ENCODE data around the gene ZDHHC24. TPM values are rescaled to one million over a fixed set of nuclear protein-coding genes. Genes with fewer than 3 reads are reported as not detected.

The ZDHHC24 gene
- total and polyA plus RNA-seq, 2 experiments from 2014 or later, result 5.6 to 13.1 TPM

Other genes starting within 250 kb of the ZDHHC24 start
- gene CD248, start 229.0 kb downstream of the ZDHHC24 start, total RNA-seq (2014; rRNA removed; shearing (Covaris generic)), result 2.0 and 3.8 TPM in 2 replicates
- 2.4 and 2.7 TPM in 2 replicates for gene CD248, start 229.0 kb downstream of the ZDHHC24 start, polyA plus RNA-seq (2016; fragmentation: Nextera tagmentation; extraction: Ambion mirVana)
- 3.7 and 8.2 TPM in 2 replicates for gene RIN1, start 209.6 kb downstream of the ZDHHC24 start, total RNA-seq (2014; rRNA removed; shearing (Covaris generic))
- 1.9 and 2.5 TPM in 2 replicates for gene RIN1, start 209.6 kb downstream of the ZDHHC24 start, polyA plus RNA-seq (2016; fragmentation: Nextera tagmentation; extraction: Ambion mirVana)
- gene BRMS1, start 200.9 kb downstream of the ZDHHC24 start, total RNA-seq (2014; rRNA removed; shearing (Covaris generic)), result 53.6 and 59.1 TPM in 2 replicates
- 61.7 and 62.2 TPM in 2 replicates for gene BRMS1, start 200.9 kb downstream of the ZDHHC24 start, polyA plus RNA-seq (2016; fragmentation: Nextera tagmentation; extraction: Ambion mirVana)
- 41.9 TPM in 2 replicates for gene B4GAT1, start 198.4 kb downstream of the ZDHHC24 start, total RNA-seq (2014; rRNA removed; shearing (Covaris generic))
- 23.5 and 26.7 TPM in 2 replicates for gene B4GAT1, start 198.4 kb downstream of the ZDHHC24 start, polyA plus RNA-seq (2016; fragmentation: Nextera tagmentation; extraction: Ambion mirVana)
- 26.3 and 31.1 TPM in 2 replicates for gene SLC29A2, start 174.3 kb downstream of the ZDHHC24 start, total RNA-seq (2014; rRNA removed; shearing (Covaris generic))
- gene SLC29A2, start 174.3 kb downstream of the ZDHHC24 start, polyA plus RNA-seq (2016; fragmentation: Nextera tagmentation; extraction: Ambion mirVana), result 26.0 TPM in 2 replicates
- gene NPAS4, start 125.0 kb downstream of the ZDHHC24 start, total RNA-seq (2014; rRNA removed; shearing (Covaris generic)), result 0.35 and 0.97 TPM in 2 replicates
- 0.66 and 0.71 TPM in 2 replicates for gene NPAS4, start 125.0 kb downstream of the ZDHHC24 start, polyA plus RNA-seq (2016; fragmentation: Nextera tagmentation; extraction: Ambion mirVana)
- gene MRPL11, start 107.2 kb downstream of the ZDHHC24 start, total RNA-seq (2014; rRNA removed; shearing (Covaris generic)), result 139 and 234 TPM in 2 replicates
- 236 and 237 TPM in 2 replicates for gene MRPL11, start 107.2 kb downstream of the ZDHHC24 start, polyA plus RNA-seq (2016; fragmentation: Nextera tagmentation; extraction: Ambion mirVana)
- 8.5 and 9.1 TPM in 2 replicates for gene PELI3, start 79.1 kb downstream of the ZDHHC24 start, total RNA-seq (2014; rRNA removed; shearing (Covaris generic))
- gene PELI3, start 79.1 kb downstream of the ZDHHC24 start, polyA plus RNA-seq (2016; fragmentation: Nextera tagmentation; extraction: Ambion mirVana), result 2.2 and 2.8 TPM in 2 replicates
- 85.9 and 101 TPM in 2 replicates for gene DPP3, start 65.6 kb downstream of the ZDHHC24 start, total RNA-seq (2014; rRNA removed; shearing (Covaris generic))
- gene DPP3, start 65.6 kb downstream of the ZDHHC24 start, polyA plus RNA-seq (2016; fragmentation: Nextera tagmentation; extraction: Ambion mirVana), result 22.2 and 22.7 TPM in 2 replicates
- gene BBS1, start 35.4 kb downstream of the ZDHHC24 start, total RNA-seq (2014; rRNA removed; shearing (Covaris generic)), result 27.8 and 41.3 TPM in 2 replicates
- gene BBS1, start 35.4 kb downstream of the ZDHHC24 start, polyA plus RNA-seq (2016; fragmentation: Nextera tagmentation; extraction: Ambion mirVana), result 8.7 and 11.6 TPM in 2 replicates
- gene ACTN3, start 855 bp upstream of the ZDHHC24 start, total RNA-seq (2014; rRNA removed; shearing (Covaris generic)), result 3.8 and 6.3 TPM in 2 replicates
- 6.0 and 7.3 TPM in 2 replicates for gene ACTN3, start 855 bp upstream of the ZDHHC24 start, polyA plus RNA-seq (2016; fragmentation: Nextera tagmentation; extraction: Ambion mirVana)
- 39.9 and 51.1 TPM in 2 replicates for gene CTSF, start 22.6 kb upstream of the ZDHHC24 start, total RNA-seq (2014; rRNA removed; shearing (Covaris generic))
- gene CTSF, start 22.6 kb upstream of the ZDHHC24 start, polyA plus RNA-seq (2016; fragmentation: Nextera tagmentation; extraction: Ambion mirVana), result 20.4 and 21.6 TPM in 2 replicates
- gene CCDC87, start 47.0 kb upstream of the ZDHHC24 start, total RNA-seq (2014; rRNA removed; shearing (Covaris generic)), result 0.74 and 1.2 TPM in 2 replicates
- gene CCDC87, start 47.0 kb upstream of the ZDHHC24 start, polyA plus RNA-seq (2016; fragmentation: Nextera tagmentation; extraction: Ambion mirVana), result 0.12 and 0.39 TPM in 2 replicates
- 36.1 and 39.1 TPM in 2 replicates for gene CCS, start 47.1 kb upstream of the ZDHHC24 start, total RNA-seq (2014; rRNA removed; shearing (Covaris generic))
- 53.2 and 60.7 TPM in 2 replicates for gene CCS, start 47.1 kb upstream of the ZDHHC24 start, polyA plus RNA-seq (2016; fragmentation: Nextera tagmentation; extraction: Ambion mirVana)
- 83.1 and 83.5 TPM in 2 replicates for gene RBM14, start 70.6 kb upstream of the ZDHHC24 start, total RNA-seq (2014; rRNA removed; shearing (Covaris generic))
- 39.7 and 45.4 TPM in 2 replicates for gene RBM14, start 70.6 kb upstream of the ZDHHC24 start, polyA plus RNA-seq (2016; fragmentation: Nextera tagmentation; extraction: Ambion mirVana)
- gene RBM4, start 92.7 kb upstream of the ZDHHC24 start, total RNA-seq (2014; rRNA removed; shearing (Covaris generic)), result 133 and 147 TPM in 2 replicates
- 122 and 146 TPM in 2 replicates for gene RBM4, start 92.7 kb upstream of the ZDHHC24 start, polyA plus RNA-seq (2016; fragmentation: Nextera tagmentation; extraction: Ambion mirVana)
- gene RBM4B, start 131.8 kb upstream of the ZDHHC24 start, total RNA-seq (2014; rRNA removed; shearing (Covaris generic)), result 22.9 and 31.0 TPM in 2 replicates
- 21.1 and 28.0 TPM in 2 replicates for gene RBM4B, start 131.8 kb upstream of the ZDHHC24 start, polyA plus RNA-seq (2016; fragmentation: Nextera tagmentation; extraction: Ambion mirVana)
- gene SPTBN2, start 183.2 kb upstream of the ZDHHC24 start, total RNA-seq (2014; rRNA removed; shearing (Covaris generic)), result 28.9 and 49.1 TPM in 2 replicates
- gene SPTBN2, start 183.2 kb upstream of the ZDHHC24 start, polyA plus RNA-seq (2016; fragmentation: Nextera tagmentation; extraction: Ambion mirVana), result 6.9 and 7.7 TPM in 2 replicates